GM19023 (cell line): Measurements from ENCODE around the gene RAD51B.
"Not testable (repeated sequence)": the region's sequence is repeated elsewhere in the genome, so short reads cannot be mapped to it uniquely, and the experiment has no call there.

Experiments
- ATAC-seq: cut with Tn5 transposase; IDR thresholded peaks from one replicate; pipeline ENCODE4 v1.9.1; 2021; ENCODE audit warnings: mild to moderate bottlenecking, moderate library complexity; ENCODE audit not compliant: unreplicated experiment

The RAD51B gene

DNA sequence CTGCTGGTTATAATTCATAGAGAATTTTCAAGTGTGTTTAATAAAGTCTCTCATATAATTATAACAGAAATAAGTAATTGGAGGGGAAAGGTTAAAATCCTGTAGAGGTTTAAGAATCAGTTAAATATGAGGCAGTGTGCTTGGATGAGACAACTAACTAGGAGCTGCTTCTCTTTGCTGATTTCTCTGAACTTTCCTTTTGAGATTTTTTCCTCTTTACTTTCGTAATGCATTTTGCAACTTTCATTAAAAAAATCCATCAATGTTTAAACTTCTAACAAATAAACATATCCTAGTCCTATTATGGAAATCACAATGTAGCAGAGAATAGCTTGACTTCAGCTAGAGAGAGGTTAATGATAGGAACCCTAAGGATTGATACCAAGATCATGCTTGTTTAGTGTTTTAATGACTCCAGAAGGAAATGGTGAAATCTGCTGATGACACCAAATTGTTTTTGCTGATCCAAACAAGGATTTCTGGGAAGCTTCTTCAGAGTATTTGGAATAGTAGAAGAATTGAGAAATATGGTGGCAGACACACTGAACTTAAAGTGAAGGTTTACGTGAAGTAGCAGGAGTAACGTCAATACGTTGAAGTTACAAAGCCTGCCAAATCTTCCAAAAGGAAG lies 122.6 kb downstream of the RAD51B start:
- no peak for ATAC-seq

DNA sequence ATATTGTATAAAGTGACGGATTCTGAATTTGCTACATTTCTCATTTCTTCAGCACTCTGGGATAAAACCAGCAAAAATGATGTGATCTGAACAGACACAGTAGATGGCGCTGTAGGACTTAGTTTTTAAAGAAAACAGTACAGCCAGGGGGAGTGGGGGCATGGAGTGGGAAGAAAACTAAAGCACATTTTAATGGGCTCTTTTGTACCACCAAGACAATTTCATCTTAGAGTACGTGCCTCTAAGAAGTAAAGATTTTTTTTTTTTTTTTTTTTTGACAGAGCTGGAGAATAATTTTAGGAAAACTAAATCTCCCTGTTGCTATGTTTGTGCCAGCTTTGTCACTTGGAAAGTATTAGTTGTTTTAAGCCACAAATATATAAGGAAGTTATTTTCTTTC lies 124.4 kb downstream of the RAD51B start:
- ATAC-seq = no peak

GRCh38 chr14:67944605-67945004 lies 125.0 kb downstream of the RAD51B start:
- no peak for ATAC-seq

DNA sequence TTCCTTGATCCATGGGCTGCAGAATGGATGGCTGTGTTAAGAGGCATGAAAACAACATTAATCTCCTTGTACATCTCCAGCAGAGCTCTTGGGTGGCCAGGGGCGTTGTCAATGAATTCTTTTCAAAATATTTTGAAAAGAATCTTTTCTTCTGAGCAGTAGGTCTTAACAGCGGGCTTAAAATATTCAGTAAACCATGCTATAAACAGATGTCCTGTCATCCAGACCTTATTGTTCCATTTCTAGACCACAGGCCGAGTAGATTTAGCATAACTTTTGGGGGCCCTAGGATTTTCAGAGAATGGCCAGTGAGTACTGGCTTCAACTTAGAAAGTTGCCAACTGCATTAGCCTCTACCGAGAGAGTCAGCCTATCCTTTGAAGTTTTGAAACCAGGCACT lies 130.2 kb downstream of the RAD51B start:
- no peak for ATAC-seq

- no peak for ATAC-seq
These were observed 130.8 kb downstream of the RAD51B start for GRCh38 chr14:67950386-67950785.

GRCh38 chr14:67951529-67952135 lies 132.1 kb downstream of the RAD51B start:
- ATAC-seq = no peak

GRCh38 chr14:67952381-67952780 lies 132.8 kb downstream of the RAD51B start:
- ATAC-seq = no peak

DNA sequence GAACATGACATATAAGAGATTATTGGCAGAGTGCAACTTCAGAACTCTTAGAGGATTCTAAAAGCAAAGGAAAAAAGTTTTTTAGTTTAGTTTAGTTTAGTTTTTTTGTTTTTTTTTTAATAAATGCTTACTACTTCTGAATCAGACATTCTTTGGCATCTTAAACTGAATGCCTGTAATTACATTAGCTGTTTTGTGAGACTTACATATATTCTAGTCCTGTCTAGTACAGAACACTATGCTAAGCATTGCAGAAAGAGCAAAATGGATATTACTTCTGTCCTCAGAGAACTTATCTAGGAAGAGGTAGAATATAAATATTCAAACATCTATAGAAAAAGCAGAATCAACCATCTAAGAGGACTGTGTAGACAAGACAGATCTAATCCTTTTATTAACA lies 133.2 kb downstream of the RAD51B start:
- no peak for ATAC-seq

- ATAC-seq = no peak
These were observed 135.7 kb downstream of the RAD51B start for GRCh38 chr14:67955261-67955660.

DNA sequence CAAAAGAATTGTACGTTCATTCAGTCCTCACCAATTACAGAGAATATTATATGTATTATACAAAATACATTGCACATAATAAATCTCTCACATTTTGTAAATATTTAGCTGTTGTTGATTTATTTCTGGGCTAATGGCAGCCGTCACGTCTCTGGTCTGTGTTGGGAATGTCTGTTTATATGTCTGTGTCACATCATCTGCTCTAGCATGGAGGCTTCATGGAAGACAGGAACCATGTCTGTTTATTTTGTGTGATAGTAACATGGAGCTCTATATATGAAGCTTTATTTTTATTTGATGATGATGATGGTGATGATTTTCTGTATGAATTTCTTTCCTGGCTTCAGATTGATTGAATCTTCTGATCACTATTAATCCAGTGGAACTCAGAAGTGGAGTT lies 138.4 kb downstream of the RAD51B start:
- ATAC-seq = no peak

DNA sequence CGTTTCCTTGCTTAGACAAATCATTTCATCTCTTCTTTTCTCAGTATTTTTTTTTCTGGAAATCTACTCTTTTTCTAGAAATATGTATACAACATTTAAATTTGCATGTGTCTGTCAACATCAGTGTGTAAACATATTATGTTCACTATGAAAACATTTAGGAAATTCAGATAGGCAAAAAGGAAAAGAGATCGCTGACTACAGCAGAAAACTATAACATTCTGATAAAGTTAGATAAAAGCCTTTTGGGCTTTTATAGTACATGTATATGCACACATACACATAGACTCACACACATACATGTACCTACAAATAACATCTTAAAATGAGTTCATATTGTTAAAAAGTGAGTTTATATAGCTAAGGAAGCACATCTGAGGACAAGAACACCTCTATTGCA lies 142.1 kb downstream of the RAD51B start:
- no peak for ATAC-seq

GRCh38 chr14:67962215-67962644 lies 142.7 kb downstream of the RAD51B start:
- ATAC-seq = no peak

- ATAC-seq = no peak
These were observed 144.0 kb downstream of the RAD51B start for GRCh38 chr14:67963545-67963944.

- no peak for ATAC-seq
These were observed 144.6 kb downstream of the RAD51B start for GRCh38 chr14:67963960-67964812.

DNA sequence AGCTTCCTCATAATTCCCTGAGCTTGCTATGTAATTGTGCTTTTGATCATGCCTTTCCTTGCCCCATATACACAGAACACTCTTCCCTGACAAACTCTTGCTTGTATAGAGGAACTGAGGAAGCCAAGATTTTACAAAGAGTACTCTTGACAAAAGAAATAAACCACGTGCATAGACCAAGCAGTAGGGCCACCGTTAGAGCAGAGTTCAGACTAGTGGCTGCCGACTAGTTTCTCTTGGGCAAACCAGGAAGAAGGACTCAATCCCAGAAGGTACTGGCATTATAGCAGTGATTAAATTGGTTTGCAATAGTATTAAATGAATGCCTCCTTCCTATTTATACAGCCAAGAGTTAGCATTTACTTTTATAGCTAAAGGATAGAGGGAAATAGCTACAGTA lies 146.1 kb downstream of the RAD51B start:
- ATAC-seq = no peak

DNA sequence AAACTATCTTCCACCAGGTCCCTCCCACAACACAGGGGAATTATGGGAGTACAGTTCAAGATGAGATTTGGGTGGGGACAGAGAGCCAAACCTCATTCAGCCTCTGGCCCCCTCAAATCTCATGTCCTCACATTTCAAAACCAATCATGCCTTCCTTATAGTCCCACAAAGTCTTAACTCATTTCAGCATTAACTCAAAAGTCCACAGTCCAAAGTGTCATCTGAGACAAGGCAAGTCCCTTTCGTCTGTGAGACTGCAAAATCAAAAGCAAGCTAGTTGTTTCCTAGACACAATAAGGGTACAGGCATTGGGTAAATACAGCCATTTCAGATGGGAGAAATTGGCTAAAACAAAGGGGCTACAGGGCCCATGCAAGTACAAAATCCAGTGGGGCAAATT lies 147.6 kb downstream of the RAD51B start:
- no peak for ATAC-seq

GRCh38 chr14:67967970-67968369 lies 148.4 kb downstream of the RAD51B start:
- not testable (repeated sequence) for ATAC-seq

GRCh38 chr14:67970923-67971322 lies 151.3 kb downstream of the RAD51B start:
- no peak for ATAC-seq

GRCh38 chr14:67971627-67972625 lies 152.3 kb downstream of the RAD51B start:
- no peak for ATAC-seq

- no peak for ATAC-seq
These were observed 153.9 kb downstream of the RAD51B start for GRCh38 chr14:67973436-67973835.

- ATAC-seq = no peak
These were observed 155.9 kb downstream of the RAD51B start for GRCh38 chr14:67975470-67975869.
